ENCODE measurements around the gene RASL10A. TPM values are rescaled to one million over a fixed set of nuclear protein-coding genes. Genes with fewer than 3 reads are reported as not detected.

The RASL10A gene
- total and polyA plus RNA-seq, 9 of the 15 experiments (the other 6 are each of a cell fraction or from before 2014, with no cell fraction given): 0.17 to 1.2 (median 0.45) TPM; not detected in 3

- TF ChIP-seq, protein P1, sequence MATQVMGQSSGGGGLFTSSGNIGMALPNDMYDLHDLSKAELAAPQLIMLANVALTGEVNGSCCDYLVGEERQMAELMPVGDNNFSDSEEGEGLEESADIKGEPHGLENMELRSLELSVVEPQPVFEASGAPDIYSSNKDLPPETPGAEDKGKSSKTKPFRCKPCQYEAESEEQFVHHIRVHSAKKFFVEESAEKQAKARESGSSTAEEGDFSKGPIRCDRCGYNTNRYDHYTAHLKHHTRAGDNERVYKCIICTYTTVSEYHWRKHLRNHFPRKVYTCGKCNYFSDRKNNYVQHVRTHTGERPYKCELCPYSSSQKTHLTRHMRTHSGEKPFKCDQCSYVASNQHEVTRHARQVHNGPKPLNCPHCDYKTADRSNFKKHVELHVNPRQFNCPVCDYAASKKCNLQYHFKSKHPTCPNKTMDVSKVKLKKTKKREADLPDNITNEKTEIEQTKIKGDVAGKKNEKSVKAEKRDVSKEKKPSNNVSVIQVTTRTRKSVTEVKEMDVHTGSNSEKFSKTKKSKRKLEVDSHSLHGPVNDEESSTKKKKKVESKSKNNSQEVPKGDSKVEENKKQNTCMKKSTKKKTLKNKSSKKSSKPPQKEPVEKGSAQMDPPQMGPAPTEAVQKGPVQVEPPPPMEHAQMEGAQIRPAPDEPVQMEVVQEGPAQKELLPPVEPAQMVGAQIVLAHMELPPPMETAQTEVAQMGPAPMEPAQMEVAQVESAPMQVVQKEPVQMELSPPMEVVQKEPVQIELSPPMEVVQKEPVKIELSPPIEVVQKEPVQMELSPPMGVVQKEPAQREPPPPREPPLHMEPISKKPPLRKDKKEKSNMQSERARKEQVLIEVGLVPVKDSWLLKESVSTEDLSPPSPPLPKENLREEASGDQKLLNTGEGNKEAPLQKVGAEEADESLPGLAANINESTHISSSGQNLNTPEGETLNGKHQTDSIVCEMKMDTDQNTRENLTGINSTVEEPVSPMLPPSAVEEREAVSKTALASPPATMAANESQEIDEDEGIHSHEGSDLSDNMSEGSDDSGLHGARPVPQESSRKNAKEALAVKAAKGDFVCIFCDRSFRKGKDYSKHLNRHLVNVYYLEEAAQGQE (IDR thresholded peaks at IDR 0.05; ENCODE audit: borderline replicate concordance): no peak
- TF ChIP-seq, protein P1 (CRISPR knock-in tag; IDR thresholded peaks at IDR 0.05; ENCODE audit: low read depth): no peak
- TF ChIP-seq, protein P2, sequence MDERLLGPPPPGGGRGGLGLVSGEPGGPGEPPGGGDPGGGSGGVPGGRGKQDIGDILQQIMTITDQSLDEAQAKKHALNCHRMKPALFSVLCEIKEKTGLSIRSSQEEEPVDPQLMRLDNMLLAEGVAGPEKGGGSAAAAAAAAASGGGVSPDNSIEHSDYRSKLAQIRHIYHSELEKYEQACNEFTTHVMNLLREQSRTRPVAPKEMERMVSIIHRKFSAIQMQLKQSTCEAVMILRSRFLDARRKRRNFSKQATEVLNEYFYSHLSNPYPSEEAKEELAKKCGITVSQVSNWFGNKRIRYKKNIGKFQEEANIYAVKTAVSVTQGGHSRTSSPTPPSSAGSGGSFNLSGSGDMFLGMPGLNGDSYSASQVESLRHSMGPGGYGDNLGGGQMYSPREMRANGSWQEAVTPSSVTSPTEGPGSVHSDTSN (CRISPR knock-in tag; IDR thresholded peaks at IDR 0.05; ENCODE audit: low read depth): no peak
- TF ChIP-seq, protein P2 (tag; conservative IDR thresholded peaks at IDR 0.05; ENCODE audit: low read depth): no peak
- TF ChIP-seq, protein P3, sequence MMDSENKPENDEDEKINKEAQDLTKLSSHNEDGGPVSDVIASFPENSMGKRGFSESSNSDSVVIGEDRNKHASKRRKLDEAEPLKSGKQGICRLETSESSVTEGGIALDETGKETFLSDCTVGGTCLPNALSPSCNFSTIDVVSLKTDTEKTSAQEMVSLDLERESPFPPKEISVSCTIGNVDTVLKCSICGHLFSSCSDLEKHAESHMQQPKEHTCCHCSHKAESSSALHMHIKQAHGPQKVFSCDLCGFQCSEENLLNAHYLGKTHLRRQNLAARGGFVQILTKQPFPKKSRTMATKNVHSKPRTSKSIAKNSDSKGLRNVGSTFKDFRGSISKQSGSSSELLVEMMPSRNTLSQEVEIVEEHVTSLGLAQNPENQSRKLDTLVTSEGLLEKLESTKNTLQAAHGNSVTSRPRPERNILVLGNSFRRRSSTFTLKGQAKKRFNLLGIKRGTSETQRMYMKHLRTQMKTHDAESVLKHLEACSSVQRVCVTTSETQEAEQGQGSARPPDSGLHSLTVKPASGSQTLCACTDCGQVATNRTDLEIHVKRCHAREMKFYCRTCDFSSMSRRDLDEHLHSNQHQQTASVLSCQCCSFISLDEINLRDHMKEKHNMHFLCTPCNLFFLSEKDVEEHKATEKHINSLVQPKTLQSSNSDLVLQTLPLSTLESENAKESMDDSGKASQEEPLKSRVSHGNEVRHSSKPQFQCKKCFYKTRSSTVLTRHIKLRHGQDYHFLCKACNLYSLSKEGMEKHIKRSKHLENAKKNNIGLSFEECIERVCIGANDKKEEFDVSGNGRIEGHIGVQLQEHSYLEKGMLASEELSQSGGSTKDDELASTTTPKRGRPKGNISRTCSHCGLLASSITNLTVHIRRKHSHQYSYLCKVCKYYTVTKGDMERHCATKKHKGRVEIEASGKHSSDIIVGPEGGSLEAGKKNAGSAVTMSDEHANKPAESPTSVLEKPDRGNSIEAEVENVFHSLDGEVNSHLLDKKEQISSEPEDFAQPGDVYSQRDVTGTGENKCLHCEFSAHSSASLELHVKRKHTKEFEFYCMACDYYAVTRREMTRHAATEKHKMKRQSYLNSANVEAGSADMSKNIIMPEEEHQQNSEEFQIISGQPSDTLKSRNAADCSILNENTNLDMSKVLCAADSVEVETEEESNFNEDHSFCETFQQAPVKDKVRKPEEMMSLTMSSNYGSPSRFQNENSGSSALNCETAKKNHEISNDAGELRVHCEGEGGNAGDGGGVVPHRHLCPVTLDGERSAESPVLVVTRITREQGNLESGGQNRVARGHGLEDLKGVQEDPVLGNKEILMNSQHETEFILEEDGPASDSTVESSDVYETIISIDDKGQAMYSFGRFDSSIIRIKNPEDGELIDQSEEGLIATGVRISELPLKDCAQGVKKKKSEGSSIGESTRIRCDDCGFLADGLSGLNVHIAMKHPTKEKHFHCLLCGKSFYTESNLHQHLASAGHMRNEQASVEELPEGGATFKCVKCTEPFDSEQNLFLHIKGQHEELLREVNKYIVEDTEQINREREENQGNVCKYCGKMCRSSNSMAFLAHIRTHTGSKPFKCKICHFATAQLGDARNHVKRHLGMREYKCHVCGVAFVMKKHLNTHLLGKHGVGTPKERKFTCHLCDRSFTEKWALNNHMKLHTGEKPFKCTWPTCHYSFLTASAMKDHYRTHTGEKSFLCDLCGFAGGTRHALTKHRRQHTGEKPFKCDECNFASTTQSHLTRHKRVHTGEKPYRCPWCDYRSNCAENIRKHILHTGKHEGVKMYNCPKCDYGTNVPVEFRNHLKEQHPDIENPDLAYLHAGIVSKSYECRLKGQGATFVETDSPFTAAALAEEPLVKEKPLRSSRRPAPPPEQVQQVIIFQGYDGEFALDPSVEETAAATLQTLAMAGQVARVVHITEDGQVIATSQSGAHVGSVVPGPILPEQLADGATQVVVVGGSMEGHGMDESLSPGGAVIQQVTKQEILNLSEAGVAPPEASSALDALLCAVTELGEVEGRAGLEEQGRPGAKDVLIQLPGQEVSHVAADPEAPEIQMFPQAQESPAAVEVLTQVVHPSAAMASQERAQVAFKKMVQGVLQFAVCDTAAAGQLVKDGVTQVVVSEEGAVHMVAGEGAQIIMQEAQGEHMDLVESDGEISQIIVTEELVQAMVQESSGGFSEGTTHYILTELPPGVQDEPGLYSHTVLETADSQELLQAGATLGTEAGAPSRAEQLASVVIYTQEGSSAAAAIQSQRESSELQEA (IDR thresholded peaks at IDR 0.05; ENCODE audit: low read depth): no peak
- no peak for TF ChIP-seq SMC3 (conservative IDR thresholded peaks at IDR 0.05; ENCODE audit: insufficient read depth, low read depth, low read length)
Measured at GRCh38 chr22:29267858-29268510, 47.5 kb downstream of the RASL10A start, which contains the start of the genes EWSR1 and RHBDD3 (continued).

All from K562 (cell line).